ENCODE data around the gene MED13.

Gene MED13, protein sequence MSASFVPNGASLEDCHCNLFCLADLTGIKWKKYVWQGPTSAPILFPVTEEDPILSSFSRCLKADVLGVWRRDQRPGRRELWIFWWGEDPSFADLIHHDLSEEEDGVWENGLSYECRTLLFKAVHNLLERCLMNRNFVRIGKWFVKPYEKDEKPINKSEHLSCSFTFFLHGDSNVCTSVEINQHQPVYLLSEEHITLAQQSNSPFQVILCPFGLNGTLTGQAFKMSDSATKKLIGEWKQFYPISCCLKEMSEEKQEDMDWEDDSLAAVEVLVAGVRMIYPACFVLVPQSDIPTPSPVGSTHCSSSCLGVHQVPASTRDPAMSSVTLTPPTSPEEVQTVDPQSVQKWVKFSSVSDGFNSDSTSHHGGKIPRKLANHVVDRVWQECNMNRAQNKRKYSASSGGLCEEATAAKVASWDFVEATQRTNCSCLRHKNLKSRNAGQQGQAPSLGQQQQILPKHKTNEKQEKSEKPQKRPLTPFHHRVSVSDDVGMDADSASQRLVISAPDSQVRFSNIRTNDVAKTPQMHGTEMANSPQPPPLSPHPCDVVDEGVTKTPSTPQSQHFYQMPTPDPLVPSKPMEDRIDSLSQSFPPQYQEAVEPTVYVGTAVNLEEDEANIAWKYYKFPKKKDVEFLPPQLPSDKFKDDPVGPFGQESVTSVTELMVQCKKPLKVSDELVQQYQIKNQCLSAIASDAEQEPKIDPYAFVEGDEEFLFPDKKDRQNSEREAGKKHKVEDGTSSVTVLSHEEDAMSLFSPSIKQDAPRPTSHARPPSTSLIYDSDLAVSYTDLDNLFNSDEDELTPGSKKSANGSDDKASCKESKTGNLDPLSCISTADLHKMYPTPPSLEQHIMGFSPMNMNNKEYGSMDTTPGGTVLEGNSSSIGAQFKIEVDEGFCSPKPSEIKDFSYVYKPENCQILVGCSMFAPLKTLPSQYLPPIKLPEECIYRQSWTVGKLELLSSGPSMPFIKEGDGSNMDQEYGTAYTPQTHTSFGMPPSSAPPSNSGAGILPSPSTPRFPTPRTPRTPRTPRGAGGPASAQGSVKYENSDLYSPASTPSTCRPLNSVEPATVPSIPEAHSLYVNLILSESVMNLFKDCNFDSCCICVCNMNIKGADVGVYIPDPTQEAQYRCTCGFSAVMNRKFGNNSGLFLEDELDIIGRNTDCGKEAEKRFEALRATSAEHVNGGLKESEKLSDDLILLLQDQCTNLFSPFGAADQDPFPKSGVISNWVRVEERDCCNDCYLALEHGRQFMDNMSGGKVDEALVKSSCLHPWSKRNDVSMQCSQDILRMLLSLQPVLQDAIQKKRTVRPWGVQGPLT (N-terminal part only)

GRCh38 chr17:62064791-62065563, at the start of gene MED13:
TSS of gene MED13 (minus strand) at chr17:62065278. CDS start at chr17:62065205, 73 bp downstream.
- DNase-seq = peak; percentile 22

- DNase-seq = no peak
These were observed 47.2 kb upstream of the MED13 start for GRCh38 chr17:62112229-62112628.

DNA sequence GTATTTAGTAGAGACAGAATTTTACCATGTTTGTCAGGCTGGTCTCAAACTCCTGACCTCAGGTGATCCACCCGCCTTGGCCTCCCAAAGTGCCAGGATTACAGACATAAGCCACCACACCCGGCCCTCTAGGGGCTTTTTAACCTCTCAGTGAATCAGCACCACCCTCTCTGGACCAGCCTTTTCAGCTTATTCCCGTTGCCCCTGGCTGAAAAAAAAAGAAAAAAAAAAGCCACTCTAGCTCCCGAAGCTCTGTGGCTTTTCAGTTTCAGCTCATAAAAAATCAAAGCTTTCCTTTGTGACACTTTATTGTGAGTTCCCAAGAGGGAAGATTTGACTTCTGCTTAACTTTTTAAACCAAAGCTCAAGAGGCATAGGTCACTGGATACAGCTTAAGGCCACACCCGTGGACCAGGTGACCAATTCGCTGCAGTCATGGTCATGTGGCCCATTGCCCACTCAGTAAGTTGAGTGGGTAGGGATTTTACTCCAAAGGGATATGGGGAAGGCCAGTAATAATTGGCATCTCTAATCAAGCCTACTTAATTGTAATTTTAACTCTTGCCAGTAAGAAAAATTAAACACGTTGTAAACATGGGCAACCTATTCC, 46.6 kb upstream of the MED13 start:
- DNase-seq = no peak

DNA sequence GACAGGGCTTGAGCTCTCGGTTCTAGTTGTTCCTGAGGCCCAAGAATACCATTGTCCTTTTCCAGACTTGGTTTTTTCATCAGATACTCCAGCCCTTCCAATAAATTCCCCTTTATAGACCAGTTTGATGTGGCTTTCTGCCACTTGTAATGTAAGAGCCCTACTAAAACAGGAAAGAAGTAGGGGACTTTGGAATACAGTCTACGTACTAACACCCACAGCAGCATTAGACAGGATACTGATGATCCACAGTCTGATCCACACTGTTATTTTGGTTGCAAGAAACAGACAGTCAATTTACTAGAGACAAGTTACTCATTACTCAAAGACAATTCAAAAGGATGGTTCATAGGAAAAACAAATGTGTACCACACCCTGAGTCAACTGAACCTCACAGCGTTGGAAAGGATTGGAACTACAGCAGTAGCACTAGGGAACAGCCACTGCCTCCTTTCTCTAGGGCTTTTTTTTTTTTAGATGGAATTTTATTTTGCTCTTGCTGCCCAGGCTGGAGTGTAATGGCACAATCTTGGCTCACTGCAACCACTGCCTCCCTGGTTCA, 45.9 kb upstream of the MED13 start:
- no peak for DNase-seq

GRCh38 chr17:62109924-62110323, 44.8 kb upstream of the MED13 start:
- no peak for DNase-seq

DNA sequence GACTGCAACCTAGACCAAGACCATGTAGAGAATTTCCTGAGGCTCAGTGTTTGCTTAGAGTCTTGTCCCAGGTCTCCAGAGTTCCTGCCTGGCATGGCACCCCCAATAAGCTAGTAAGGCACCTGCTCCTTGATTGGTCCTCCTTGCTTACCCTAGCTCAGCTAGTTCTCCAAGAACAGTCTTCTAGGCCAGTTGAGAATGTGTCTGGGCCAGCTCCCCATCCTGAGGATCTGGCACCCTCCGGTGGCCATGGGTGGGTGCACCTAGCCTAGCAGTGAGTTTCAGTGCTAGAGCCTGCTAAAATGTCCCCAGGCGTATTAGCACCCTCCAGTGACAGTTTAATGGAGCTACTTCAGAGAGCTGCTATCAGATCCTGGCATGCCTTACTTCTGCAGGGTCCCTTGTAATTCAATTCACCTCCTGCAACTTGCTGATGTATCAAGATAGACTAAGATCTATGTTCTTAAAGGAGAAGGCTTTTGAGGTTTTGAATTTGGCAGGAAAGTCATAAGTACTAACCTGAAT, 44.4 kb upstream of the MED13 start:
- DNase-seq = peak; percentile 19

DNA sequence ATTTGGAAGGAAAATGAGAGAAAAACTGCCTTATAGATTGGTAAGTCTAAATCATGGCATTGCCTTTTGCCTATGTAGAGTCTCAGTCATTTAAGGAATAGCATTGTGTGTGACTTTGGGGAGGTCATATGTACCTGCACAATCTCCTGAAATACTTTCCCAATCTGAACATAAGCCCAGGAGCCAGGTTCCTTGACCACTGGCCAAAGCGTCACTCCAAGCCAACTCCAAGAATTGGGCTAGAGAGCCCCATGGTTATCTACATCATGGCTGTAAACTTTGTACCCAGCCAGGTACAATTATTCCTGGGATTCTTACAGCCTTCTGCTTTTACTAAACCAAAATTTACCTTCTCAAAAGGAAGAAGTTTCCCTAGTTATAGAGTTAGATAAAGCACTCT, 40.8 kb upstream of the MED13 start:
- no peak for DNase-seq

- no peak for DNase-seq
These were observed 40.3 kb upstream of the MED13 start for GRCh38 chr17:62105357-62105756.

DNA sequence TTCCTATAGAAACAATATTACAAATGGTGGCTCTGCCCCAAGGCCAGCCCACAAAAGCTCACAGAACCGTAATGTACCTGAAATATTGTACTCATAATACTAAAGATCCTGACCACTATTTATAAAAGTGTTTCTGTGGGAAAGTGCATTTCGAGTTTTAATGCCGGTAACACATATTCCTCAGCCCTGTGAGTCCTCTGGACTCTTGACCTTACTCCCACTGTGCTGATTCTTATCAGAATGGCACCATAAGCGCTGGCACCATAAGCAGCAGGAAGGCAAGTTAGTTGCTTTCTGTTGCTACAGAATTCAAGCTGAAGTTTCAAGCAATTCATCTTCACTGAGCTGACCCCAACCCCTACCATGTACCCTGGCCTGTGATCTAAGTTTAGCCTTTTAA, 36.4 kb upstream of the MED13 start:
- DNase-seq = no peak

DNA sequence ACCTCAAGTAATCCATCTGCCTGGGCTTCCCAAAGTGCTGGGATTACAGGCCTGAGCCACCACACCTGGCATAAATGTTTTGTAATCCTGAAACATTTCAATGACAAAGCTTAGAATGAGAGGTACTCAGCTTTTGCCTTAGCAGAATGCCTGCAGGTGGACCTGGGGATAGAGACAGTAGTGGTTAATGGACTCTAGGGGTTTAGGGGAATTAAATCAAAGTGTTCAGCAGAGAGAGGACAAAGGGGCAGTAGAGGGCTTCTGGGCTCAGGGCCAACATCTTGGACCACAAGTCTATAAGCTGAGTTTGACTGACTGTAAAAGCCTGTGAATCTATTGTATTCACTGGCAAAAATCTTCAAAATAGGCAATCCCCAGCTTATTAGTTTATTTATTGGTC, 36.0 kb upstream of the MED13 start:
- no peak for DNase-seq

DNA sequence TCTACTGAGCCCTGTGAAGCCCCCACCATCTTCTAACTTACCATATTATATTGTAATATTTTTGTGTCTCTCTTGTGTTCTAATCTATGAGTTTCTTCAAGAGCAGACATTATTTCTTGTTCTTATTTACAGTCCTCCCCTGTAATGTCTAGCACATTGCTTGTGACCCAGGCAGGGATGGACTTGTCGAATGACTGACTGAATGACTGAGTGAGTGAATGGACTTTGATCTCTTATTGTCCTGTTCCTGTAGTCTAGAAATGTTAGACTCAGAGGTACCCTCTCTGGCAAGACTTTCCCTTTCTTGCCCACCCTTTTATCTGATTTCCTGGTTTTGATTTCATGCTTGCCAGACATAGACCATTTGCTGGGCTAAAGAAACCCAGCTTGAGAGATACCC, 35.0 kb upstream of the MED13 start:
- DNase-seq = no peak

GRCh38 chr17:62099532-62099931, 34.5 kb upstream of the MED13 start:
- DNase-seq = no peak

DNA sequence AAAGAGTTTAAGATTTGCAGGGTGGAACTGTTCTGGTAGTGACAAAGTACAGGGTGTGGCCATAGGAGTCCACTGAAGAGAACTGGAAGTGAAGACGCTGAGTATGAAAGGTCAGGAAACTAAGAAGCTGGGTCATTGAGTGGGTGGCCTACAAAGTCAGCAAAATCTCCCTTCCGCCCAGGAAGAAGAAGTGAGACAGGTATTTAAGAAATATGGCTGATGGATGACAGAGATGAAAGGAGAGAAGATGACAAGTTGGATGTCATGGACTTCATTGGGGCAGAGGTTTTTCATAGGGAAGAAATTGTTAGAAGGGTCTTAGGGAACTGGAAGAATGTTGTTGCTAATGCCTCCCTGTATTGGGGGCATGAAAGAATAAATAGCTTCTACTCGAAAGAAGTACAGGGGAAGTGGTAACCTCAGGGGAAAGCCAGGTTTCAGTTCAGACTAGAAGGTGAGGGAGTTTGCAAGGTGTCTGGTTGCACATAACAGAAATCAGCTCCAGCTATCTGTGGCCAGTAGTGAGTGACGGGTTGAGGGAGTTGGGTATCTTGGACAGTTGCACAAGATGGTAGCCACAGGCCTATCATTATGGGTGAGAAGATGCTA, 33.6 kb upstream of the MED13 start:
- no peak for DNase-seq

- no peak for DNase-seq
These were observed 31.3 kb upstream of the MED13 start for GRCh38 chr17:62096401-62096670.

DNA sequence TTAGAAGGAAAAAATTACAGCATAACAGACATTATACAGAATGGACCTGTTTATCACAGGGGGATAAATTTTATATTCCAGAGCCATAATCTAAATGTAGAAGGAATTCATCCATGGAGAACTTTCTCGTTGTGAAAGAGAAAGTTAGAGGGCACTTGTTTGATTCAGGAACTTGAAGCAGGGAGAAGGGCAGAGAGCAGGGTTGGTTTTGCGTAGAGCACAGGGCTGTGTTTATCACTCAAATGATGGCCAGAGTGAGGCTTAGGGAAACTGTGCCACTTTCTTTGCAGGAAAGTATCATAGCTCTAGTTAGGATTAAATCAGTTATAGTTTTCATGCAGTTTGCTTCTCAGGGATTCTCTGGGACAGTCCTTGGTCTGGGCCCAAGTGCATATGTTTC, 29.1 kb upstream of the MED13 start:
- no peak for DNase-seq

- no peak for DNase-seq
These were observed 28.4 kb upstream of the MED13 start for GRCh38 chr17:62093188-62094155.

GRCh38 chr17:62092784-62093183, 27.7 kb upstream of the MED13 start:
- DNase-seq = no peak

DNA sequence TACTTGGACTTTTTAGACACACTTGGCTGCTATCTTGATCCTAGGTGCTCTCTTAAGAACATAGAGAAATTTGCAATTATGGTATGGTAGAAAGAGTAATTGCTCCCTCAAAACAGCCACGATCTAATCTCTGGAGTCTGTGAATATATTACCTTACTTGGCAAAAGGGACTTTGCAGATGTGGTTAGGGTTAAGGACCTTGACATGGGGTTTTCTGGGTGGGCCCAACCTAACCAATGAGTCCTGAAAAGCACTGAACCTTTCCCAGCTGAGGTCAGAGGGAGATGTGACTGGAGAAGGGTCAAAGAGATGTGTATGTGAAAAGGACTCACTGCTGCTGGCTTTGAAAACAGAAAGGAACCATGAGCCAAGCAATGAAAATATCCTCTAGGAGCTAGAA, 26.7 kb upstream of the MED13 start:
- no peak for DNase-seq

DNA sequence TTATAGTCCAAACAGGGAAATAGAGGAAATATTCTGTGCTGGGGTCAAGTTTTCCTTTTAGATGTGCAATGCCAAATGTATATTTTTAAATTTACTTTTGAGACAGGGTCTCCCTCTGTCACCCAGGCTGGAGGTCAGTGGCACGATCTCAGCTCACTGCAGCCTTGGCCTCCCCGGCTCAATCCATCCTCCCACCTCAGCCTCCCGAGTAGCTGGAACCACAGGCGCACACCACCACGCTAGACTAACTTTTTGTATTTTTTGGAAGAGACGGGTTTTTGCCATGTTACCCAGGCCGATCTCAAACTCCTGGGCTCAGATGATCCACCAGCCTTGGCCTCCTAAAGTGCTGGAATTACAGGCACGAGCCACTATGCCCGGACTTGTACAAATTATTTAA, 25.8 kb upstream of the MED13 start:
- DNase-seq = no peak
